K562 (cell line): ENCODE measurements around the gene RNF32. TPM values are rescaled to one million over a fixed set of nuclear protein-coding genes. Genes with fewer than 3 reads are reported as not detected.

Experiments used
- CCNT2 ChIP-seq: IDR thresholded peaks from 2 replicates; pipeline ENCODE4 v1.6.1; 2011; ENCODE audit warnings: borderline replicate concordance, low read depth, mild to moderate bottlenecking, moderate library complexity, mixed read lengths, low read length; ENCODE audit not compliant: insufficient read length; ENCODE audit errors: extremely low read depth
- DIDO1 ChIP-seq: fragments of 450-650 bp; IDR thresholded peaks from 2 replicates; pipeline ENCODE4 v1.6.1; 2016; ENCODE audit warnings: low read depth, missing biosample characterization, missing genetic modification characterization
- ELF1 ChIP-seq: fragments of 200-800 bp; sonication (Bioruptor generic); IDR thresholded peaks from 2 replicates; pipeline ENCODE4 v1.6.1; 2016; ENCODE audit warnings: missing genetic modification characterization, missing compliant biosample characterization
- MCM5 ChIP-seq: fragments of 450-650 bp; IDR thresholded peaks from 2 replicates; pipeline ENCODE4 v1.6.1; 2016; ENCODE audit warnings: low read depth
- MEIS2 ChIP-seq: fragments of 450-650 bp; IDR thresholded peaks from 2 replicates; pipeline ENCODE4 v1.6.1; 2014; ENCODE audit warnings: mild to moderate bottlenecking; ENCODE audit not compliant: partially characterized antibody
- NBN ChIP-seq: fragments of 450-650 bp; IDR thresholded peaks from 2 replicates; pipeline ENCODE4 v1.6.1; 2016; ENCODE audit warnings: low read depth, mild to moderate bottlenecking
- PHTF2 ChIP-seq: fragments of 250-450 bp; sonication (Bioruptor Pico); IDR thresholded peaks from 2 replicates; pipeline ENCODE4 v1.5.0; 2021; ENCODE audit warnings: mild to moderate bottlenecking
- TCFL5 ChIP-seq: fragments of 250-450 bp; sonication (Bioruptor Pico); conservative IDR thresholded peaks from 2 replicates; pipeline ENCODE4 v1.6.1; 2021; ENCODE audit warnings: mild to moderate bottlenecking, moderate library complexity, matching md5 sums
- ZBTB5 ChIP-seq: fragments of 450-650 bp; IDR thresholded peaks from 2 replicates; pipeline ENCODE4 v1.6.1; 2017; ENCODE audit warnings: antibody characterized with exemption
- ZFP1 ChIP-seq: fragments of 450-650 bp; formaldehyde crosslinking; IDR thresholded peaks from 2 replicates; pipeline ENCODE4 v1.4.0; 2020; ENCODE audit warnings: mild to moderate bottlenecking, mixed read lengths
- ZNF655 ChIP-seq: fragments of 250-450 bp; sonication (Bioruptor Pico); IDR thresholded peaks from 2 replicates; pipeline ENCODE4 v1.5.0; 2021
- polyA plus RNA-seq, 8 experiments: library from polyadenylated mRNA; depleted of rRNA in 4 of 8; stranded (reverse) in 5 of 8; unstranded in 3 of 8; fragments of >200 nt; fragmentation: Nextera tagmentation in 2 of 8; fragmentation: Illumina TruSeq in 1 of 8; extraction: Ambion mirVana in 2 of 8; extraction: Trizol in 1 of 8; gene quantifications; 2 replicates each; pipeline versions ENCODE4 v1.2.1 to v1.2.3, GENCODE V29; 2011 to 2014; ENCODE audit warnings: inconsistent platforms in 1 of 8, missing spikeins in 1 of 8
- total RNA-seq, 7 experiments: library from RNA; depleted of rRNA in 6 of 7; stranded (reverse); fragments of >200 nt in 6 of 7; fragmentation: Illumina TruSeq in 2 of 7; extraction: Trizol in 2 of 7; gene quantifications; 2 replicates each; pipeline versions ENCODE4 v1.2.1 to v1.2.3, GENCODE V29; 2011 to 2021; ENCODE audit warnings: low replicate concordance in 1 of 7
- TF ChIP-seq, protein P1 (sequence below): sonication (generic); IDR thresholded peaks from 2 replicates; pipeline ENCODE4 v1.6.1; 2016
- TF ChIP-seq, protein P2 (sequence below), 3 experiments: fragments of 200-800 bp in 1 of 3; sonication (Bioruptor generic) in 1 of 3; sonication (generic) in 1 of 3; formaldehyde crosslinking in 1 of 3; IDR thresholded peaks; 2 replicates each; pipeline versions ENCODE4 v1.6.1 to v1.8.0; 2016 to 2022; ENCODE audit warnings: mild to moderate bottlenecking in 2 of 3, missing compliant biosample characterization in 2 of 3, missing genetic modification characterization in 2 of 3, missing genetic modification reagents in 1 of 3
- TF ChIP-seq, protein P3 (sequence below): sonication (generic); formaldehyde crosslinking; IDR thresholded peaks from 2 replicates; pipeline ENCODE4 v1.8.0; 2022; ENCODE audit warnings: missing genetic modification reagents, mild to moderate bottlenecking, borderline replicate concordance
- TF ChIP-seq, protein P4 (sequence below): fragments of 250-450 bp; sonication (Bioruptor Pico); IDR thresholded peaks from 2 replicates; pipeline ENCODE4 v1.5.0; 2021; ENCODE audit warnings: mild to moderate bottlenecking, borderline replicate concordance

The RNF32 gene
- total and polyA plus RNA-seq, 9 of the 15 experiments (the other 6 are each of a cell fraction or from before 2014, with no cell fraction given) = 2.6 to 7.0 (median 4.6) TPM

- TF ChIP-seq ZBTB5 = no peak
- no peak for TF ChIP-seq TCFL5 (CRISPR knock-in tag)
- TF ChIP-seq, protein P1, sequence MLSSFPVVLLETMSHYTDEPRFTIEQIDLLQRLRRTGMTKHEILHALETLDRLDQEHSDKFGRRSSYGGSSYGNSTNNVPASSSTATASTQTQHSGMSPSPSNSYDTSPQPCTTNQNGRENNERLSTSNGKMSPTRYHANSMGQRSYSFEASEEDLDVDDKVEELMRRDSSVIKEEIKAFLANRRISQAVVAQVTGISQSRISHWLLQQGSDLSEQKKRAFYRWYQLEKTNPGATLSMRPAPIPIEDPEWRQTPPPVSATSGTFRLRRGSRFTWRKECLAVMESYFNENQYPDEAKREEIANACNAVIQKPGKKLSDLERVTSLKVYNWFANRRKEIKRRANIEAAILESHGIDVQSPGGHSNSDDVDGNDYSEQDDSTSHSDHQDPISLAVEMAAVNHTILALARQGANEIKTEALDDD = no peak
- TF ChIP-seq, protein P2, sequence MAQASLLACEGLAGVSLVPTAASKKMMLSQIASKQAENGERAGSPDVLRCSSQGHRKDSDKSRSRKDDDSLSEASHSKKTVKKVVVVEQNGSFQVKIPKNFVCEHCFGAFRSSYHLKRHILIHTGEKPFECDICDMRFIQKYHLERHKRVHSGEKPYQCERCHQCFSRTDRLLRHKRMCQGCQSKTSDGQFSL (CRISPR knock-in tag; IDR thresholded peaks at IDR 0.05) = no peak
- TF ChIP-seq, protein P2 (tag; IDR thresholded peaks at IDR 0.05) = no peak
- TF ChIP-seq MEIS2 = no peak
- TF ChIP-seq MCM5 = no peak
- no peak for TF ChIP-seq CCNT2
- TF ChIP-seq ZNF655 = no peak
- peak; percentile 58; the same call in 1 of the 2 replicates for TF ChIP-seq NBN
- TF ChIP-seq DIDO1 (tag) = no peak; the same call in 1 of the 2 replicates
- TF ChIP-seq ZFP1 (CRISPR knock-in tag) = no peak
- TF ChIP-seq, protein P3, sequence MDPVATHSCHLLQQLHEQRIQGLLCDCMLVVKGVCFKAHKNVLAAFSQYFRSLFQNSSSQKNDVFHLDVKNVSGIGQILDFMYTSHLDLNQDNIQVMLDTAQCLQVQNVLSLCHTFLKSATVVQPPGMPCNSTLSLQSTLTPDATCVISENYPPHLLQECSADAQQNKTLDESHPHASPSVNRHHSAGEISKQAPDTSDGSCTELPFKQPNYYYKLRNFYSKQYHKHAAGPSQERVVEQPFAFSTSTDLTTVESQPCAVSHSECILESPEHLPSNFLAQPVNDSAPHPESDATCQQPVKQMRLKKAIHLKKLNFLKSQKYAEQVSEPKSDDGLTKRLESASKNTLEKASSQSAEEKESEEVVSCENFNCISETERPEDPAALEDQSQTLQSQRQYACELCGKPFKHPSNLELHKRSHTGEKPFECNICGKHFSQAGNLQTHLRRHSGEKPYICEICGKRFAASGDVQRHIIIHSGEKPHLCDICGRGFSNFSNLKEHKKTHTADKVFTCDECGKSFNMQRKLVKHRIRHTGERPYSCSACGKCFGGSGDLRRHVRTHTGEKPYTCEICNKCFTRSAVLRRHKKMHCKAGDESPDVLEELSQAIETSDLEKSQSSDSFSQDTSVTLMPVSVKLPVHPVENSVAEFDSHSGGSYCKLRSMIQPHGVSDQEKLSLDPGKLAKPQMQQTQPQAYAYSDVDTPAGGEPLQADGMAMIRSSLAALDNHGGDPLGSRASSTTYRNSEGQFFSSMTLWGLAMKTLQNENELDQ (CRISPR knock-in tag) = no peak
- no peak for TF ChIP-seq PHTF2 (CRISPR knock-in tag)
- TF ChIP-seq ELF1 = no peak
- TF ChIP-seq, protein P4, sequence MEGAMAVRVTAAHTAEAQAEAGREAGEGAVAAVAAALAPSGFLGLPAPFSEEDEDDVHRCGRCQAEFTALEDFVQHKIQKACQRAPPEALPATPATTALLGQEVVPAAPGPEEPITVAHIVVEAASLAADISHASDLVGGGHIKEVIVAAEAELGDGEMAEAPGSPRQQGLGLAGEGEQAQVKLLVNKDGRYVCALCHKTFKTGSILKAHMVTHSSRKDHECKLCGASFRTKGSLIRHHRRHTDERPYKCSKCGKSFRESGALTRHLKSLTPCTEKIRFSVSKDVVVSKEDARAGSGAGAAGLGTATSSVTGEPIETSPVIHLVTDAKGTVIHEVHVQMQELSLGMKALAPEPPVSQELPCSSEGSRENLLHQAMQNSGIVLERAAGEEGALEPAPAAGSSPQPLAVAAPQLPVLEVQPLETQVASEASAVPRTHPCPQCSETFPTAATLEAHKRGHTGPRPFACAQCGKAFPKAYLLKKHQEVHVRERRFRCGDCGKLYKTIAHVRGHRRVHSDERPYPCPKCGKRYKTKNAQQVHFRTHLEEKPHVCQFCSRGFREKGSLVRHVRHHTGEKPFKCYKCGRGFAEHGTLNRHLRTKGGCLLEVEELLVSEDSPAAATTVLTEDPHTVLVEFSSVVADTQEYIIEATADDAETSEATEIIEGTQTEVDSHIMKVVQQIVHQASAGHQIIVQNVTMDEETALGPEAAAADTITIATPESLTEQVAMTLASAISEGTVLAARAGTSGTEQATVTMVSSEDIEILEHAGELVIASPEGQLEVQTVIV (CRISPR knock-in tag) = no peak
Measured at GRCh38 chr7:156640949-156641485, 443 bp downstream of the RNF32 start (continued).
